Heart left ventricle (tissue), 13 donors: ENCODE data around the gene GALNT18.

ENCODE experiments used
- CTCF ChIP-seq, 12 donors: fragments of 200-600 bp; sonication (generic) in 4 of 12; IDR thresholded peaks; one replicate each; pipeline versions ENCODE4 v1.5.0 to v1.8.0; 2018 to 2022; ENCODE audit warnings: antibody characterized with exemption in 12 of 12, mild to moderate bottlenecking in 5 of 12
- POLR2A ChIP-seq, 2 donors: fragments of 450-650 bp; IDR thresholded peaks; one replicate each; pipeline ENCODE4 v1.6.1; 2017; ENCODE audit warnings: antibody characterized with exemption in 2 of 2, mild to moderate bottlenecking in 2 of 2, moderate library complexity in 2 of 2
- donor health status: ischemic (EF 13 %, LVEDD 7.1; RV severe dilation, severe dysfunction).
- donor health status: DM: no; HTN: yes; CAD: no.
- donor health status: DM: no; HTN: no; CAD: no.
- donor health status: ischemic (EF 25% LVEDD 6.9; RV normal size, moderate dysfunction).
- donor health status: ischemic (EF 25% LVEDD 5.7; RV mildly dilated, moderate dysfunction).
- donor health status: ischemic (EF 35%, LVEDD 5.7; RV mildly dilated, moderate dysfunction).
- donor health status: nonischemic (EF 11% LVEDD 7.7; RV severe dilation, severe dysfunction).
- donor health status: DM: yes; HTN: yes; CAD: no.
- donor health status: PGD.
- donor health status: ischemic (EF 29% LVEDD 5.4; RV normal size, mild dysfunction).
- donor health status: nonischemic (EF 23%, LVEDD 6.1; RV moderate dilation, normal function).

- TF ChIP-seq CTCF (IDR thresholded peaks at IDR 0.05) (no peak), POLR2A (IDR thresholded peaks at IDR 0.05) (no peak)
Observed at GRCh38 chr11:11421509-11421908, 200.3 kb downstream of the GALNT18 start.
